Activated CD4-positive, CD25-positive, alpha-beta regulatory T cell (primary cell): ENCODE measurements around the gene ADGRL3.
"Not testable (repeated sequence)": the region's sequence is repeated elsewhere in the genome, so short reads cannot be mapped to it uniquely, and the experiment has no call there.

Experiments
- DNase-seq, 4 experiments: peaks; one replicate each; lab custom pipeline; 2025; lab: John Stamatoyannopoulos, UW

ADGRL3 gene

GRCh38 chr4:61817071-61817470, 616.9 kb downstream of the ADGRL3 start:
- DNase-seq = no peak

DNA sequence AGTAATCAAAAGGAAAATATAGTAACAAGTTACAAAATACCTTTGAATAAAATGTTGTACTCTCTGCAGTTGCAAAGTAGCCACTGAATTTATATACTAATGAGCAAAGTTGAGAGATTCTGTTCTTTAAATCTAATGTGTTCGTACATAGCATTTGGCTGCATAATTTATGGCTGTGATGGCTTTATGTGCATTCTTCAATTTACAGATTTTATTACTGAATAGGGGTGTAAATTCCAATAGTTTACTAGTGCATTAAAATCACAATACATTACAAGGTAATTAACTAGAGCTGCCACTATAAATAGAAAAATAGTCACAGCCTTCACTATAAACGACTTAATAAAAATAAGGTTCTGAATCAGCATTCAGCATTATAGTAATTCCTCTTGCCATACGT, 620.0 kb downstream of the ADGRL3 start:
- DNase-seq = no peak

DNA sequence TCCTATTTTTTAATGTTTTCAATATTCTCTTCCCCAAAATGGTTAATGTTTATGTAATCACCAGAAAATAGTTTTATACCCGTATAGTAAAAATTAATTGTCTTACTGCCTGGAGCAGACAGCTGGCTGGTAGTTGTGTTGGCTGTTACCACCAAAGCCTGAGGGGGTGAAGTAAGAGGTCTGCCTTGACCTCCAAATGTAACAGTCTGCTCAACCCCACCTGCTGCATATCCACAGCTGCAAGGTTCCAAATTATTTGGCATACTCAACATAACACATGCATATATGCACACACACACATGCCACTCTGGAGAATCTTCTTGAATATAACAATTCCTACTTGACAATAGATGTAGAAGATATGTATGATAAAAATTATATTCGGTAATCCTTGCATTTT, 624.3 kb downstream of the ADGRL3 start:
- DNase-seq = no peak

- DNase-seq = no peak
Measured at GRCh38 chr4:61827907-61828391, 627.8 kb downstream of the ADGRL3 start.

DNA sequence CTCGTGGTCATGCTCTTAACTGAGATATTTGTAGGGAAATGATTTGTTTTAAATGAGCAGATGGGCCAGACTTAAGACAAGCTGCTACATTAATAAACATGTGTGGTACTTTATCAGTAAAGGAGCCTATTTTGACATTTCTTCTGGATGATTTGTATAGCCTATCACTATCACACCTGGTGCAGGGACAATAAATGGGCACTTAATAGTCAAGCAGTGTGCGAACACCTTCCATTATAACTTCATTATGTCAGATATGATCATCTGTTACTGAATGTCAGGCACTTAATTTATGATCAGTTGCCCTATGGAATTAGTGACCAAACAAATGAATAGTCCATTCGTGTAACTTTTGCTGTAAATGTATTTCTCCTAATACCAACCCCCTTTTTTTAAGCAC, 628.8 kb downstream of the ADGRL3 start:
- no peak for DNase-seq

- no peak for DNase-seq
Measured at GRCh38 chr4:61831987-61832386, 631.9 kb downstream of the ADGRL3 start.

- DNase-seq = no peak
Measured at GRCh38 chr4:61837395-61837794, 637.3 kb downstream of the ADGRL3 start.

DNA sequence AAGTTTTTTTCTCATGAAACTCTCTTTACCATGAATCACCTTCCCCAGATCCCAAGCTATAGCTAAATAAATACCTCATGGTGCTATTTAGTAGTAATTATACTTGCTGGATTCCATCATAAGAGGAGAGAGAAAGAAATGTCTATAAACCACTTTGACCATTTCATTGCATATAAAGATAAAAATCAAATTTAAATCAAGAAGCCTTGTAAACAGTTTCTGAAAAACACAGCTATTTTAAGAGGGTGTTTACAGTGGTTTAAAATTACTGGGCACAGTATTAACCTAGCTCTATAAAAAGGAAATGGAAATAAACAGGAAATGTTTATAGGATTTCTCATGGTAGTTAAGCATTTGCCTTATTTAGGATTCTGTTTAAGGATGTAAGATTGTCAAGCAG, 637.9 kb downstream of the ADGRL3 start:
- no peak for DNase-seq

GRCh38 chr4:61841714-61842113, 641.6 kb downstream of the ADGRL3 start:
- DNase-seq = no peak

GRCh38 chr4:61851126-61851525, 651.0 kb downstream of the ADGRL3 start:
- no peak for DNase-seq

- not testable (repeated sequence) for DNase-seq
Measured at GRCh38 chr4:61852105-61852504, 652.0 kb downstream of the ADGRL3 start.

- no peak for DNase-seq
Measured at GRCh38 chr4:61853041-61853440, 652.9 kb downstream of the ADGRL3 start.

- no peak for DNase-seq
Measured at GRCh38 chr4:61860376-61860775, 660.2 kb downstream of the ADGRL3 start.

DNA sequence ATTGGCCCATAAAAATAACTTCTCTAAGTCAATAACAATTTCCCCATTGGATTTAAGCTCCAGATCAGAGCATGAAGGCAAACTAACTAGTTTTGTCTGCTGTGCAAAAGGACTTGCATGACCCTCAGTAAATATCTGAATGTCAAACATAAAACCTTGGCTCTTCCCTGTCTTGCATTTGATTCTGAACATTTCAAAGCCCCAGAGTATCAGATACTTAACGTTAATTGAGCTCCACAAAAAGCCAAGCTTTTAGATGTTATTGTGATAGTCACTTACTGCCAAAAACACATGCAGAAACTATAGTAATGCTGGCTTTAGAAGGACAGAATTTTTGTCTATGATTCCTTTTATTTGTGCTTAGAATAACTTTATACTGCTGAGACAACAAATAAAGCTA, 664.2 kb downstream of the ADGRL3 start:
- no peak for DNase-seq

DNA sequence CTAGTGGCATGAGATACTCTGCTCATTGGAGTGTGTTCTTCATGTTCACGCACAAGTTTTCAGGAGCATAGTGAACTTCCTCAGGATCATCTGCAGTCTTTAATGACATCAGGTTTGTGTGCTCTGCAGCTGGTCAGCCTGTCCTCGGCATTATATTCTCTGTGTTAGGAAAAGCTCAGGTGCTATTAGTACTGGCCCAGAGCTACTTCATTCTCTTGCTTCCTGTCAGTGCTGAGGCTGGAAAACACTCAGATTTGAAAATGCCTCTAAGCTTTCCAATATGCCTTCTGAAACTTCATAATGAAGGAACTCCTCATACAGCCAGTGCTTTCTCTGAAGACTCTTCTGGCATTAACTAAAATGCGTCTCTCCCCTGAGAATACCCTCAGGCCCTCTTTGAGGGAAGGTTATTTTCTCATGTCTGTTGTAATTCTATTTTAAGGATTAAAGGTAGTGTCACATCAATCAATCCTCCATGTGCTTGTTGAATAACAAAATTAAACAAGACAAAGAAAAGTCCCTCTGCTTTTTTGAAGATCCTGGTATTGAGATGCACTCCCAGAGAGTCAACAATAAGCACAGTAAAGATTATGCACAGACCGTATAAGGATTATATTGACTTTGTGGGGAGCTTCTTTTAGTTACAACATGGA, 666.4 kb downstream of the ADGRL3 start:
- no peak for DNase-seq

- DNase-seq = no peak
Measured at GRCh38 chr4:61872983-61873382, 672.9 kb downstream of the ADGRL3 start.

DNA sequence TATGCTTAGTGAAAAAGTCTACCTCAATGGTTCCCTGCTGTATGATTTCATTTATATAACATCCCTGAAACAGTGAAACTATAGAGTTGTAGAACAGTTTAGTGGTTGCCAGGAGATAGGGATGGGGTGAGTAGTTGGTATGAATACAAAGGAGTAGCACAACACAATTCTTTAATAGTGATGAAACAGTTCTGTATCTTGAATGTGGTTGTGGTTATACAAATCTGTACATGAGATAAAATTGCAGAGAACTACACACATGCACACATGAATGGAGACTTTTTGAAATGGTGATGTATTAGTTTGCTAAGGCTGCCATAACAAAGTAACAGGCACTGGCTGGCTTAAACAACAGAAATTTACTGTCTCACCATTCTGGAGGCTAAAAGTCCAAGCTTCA, 677.1 kb downstream of the ADGRL3 start:
- DNase-seq = no peak

DNA sequence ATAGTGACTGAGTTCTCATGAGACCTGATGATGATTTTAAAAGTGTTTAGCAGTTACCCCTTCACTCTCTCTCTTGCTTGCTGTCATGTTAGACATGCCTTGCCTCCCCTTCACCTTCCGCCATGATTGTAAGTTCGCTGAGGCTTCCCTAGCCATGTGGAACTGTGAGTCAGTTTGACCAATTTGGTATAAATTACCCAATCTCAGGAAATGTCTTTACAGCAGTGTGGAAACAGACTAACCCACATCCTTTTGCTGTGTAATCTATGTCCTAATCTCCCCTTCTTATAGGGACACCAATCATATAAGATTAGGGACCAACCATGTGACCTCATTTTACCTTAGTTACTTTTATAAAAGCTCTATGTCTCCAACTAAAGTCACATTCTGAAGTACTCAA, 677.8 kb downstream of the ADGRL3 start:
- no peak for DNase-seq

- DNase-seq = no peak
Measured at GRCh38 chr4:61882381-61882780, 682.3 kb downstream of the ADGRL3 start.

DNA sequence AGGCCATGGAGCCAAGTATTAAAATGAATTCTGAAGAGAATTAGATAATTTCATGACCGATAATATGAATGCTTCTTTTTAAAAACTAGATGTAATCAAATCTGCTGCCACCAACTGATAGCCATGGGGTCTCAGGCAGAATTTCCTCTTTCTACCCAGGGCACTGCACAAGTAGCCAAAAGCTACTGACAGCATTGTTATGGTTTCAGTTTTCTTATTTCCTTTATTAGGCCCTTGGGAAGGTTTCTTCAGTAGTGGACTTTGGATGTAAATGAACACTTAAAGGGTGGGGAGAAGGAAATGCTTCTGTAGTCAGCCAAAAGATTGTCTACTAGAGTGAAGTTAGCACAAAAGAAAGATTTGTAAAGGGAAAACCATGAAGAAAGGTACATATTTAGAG, 686.0 kb downstream of the ADGRL3 start:
- DNase-seq = no peak

- DNase-seq = no peak
Measured at GRCh38 chr4:61889117-61889516, 689.0 kb downstream of the ADGRL3 start.

DNA sequence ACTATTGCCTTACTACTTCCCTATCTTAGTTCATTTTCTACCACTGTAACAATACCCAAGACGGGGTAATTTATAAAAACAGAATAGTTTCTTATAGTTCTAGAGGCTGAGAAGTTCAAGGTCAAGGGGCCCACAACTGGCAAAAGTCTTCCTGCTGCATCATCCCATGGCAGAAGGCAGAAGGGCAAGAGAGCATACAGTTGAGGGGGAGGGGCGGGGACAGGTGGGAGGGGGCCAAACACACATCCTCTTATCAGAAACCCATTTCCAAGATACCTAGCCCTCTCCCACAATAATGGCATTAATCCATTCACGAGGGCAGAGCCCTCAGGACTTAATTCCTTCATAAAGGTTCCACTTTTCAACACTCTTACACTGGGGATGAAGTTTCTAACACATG, 690.2 kb downstream of the ADGRL3 start:
- DNase-seq = no peak

- DNase-seq = no peak
Measured at GRCh38 chr4:61891953-61892352, 691.8 kb downstream of the ADGRL3 start.

DNA sequence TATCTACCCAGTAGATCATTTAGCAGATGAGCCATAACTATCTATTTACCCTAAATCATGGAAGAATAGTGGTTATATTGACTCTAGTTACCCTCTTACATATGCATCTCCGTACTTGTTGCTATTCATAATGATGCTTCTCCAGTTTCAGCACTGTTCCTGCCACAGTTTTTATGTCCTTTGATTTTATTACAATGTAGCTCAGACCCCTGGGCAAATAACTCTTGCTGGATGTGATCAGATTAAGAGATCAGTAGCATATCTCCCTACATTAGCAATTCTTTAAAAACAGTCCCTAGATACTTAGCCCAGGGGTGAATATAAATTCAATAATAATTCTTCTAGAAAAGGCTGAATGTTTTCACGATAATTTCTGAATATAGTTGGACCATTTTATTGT, 696.5 kb downstream of the ADGRL3 start:
- DNase-seq = no peak
